IMR-90 (cell line): ENCODE data around the gene CAMTA1. TPM values are rescaled to one million over a fixed set of nuclear protein-coding genes. Genes with fewer than 3 reads are reported as not detected.

Experiments
- ATAC-seq: fragments of 200-7000 bp; cut with Tn5 transposase; 2 replicates; pipeline ENCODE4 v1.9.1; 2020; ENCODE audit warnings: low read depth, mild to moderate bottlenecking, moderate library complexity
- BruUV-seq: library from RNA; stranded (reverse); fragments of 400-500 nt; replicated peaks from 2 replicates; lab custom pipeline; 2021; lab: Mats Ljungman, UMichigan
- CTCF ChIA-PET: fragments of 300-600 bp; formaldehyde crosslinking; extraction: SDS; loops from one replicate; lab custom pipeline; 2021; ENCODE audit warnings: antibody characterized with exemption; lab: Yijun Ruan, JAX
- POLR2A ChIA-PET: fragments of 300-600 bp; sonication (Branson Sonifier 250); formaldehyde crosslinking; loops from one replicate; lab custom pipeline; 2022; ENCODE audit warnings: antibody characterized with exemption; ENCODE audit not compliant: unreplicated experiment; lab: Charles Lee
- DNase-seq: peaks from one replicate; pipeline ENCODE4 v3.0.0; 2013
- H2AFZ ChIP-seq: replicated peaks from 2 replicates; pipeline ENCODE3; 2013; ENCODE audit warnings: low read length, mild to moderate bottlenecking; ENCODE audit not compliant: poor library complexity
- H2AK5ac ChIP-seq: 2 replicates; pipeline ENCODE4 v1.6.1; 2013; ENCODE audit warnings: low read depth, low read length, inconsistent platforms
- H2AK9ac ChIP-seq: replicated peaks from 2 replicates; pipeline ENCODE3; 2013; ENCODE audit warnings: mild to moderate bottlenecking, low read depth, low read length, moderate library complexity; ENCODE audit not compliant: poor library complexity
- H2BK120ac ChIP-seq: 2 replicates; pipeline ENCODE4 v1.6.1; 2013; ENCODE audit warnings: low read depth, low read length, inconsistent platforms
- H2BK15ac ChIP-seq: 3 replicates; pipeline ENCODE4 v1.6.1; 2013; ENCODE audit warnings: low read depth, low read length, inconsistent platforms
- H2BK20ac ChIP-seq: 2 replicates; pipeline ENCODE4 v1.6.1; 2013; ENCODE audit warnings: low read depth, mild to moderate bottlenecking, inconsistent platforms, low read length, moderate library complexity
- H2BK5ac ChIP-seq: 2 replicates; pipeline ENCODE4 v1.6.1; 2013; ENCODE audit warnings: mild to moderate bottlenecking, low read depth, low read length, inconsistent platforms; ENCODE audit not compliant: poor library complexity, severe bottlenecking
- H3K14ac ChIP-seq: replicated peaks from 2 replicates; pipeline ENCODE4 v1.6.1; 2013; ENCODE audit warnings: low read depth, low read length, inconsistent platforms
- H3K18ac ChIP-seq: 2 replicates; pipeline ENCODE4 v1.6.1; 2013; ENCODE audit warnings: low read depth, low read length, control low read depth
- H3K23ac ChIP-seq: 2 replicates; pipeline ENCODE4 v1.6.1; 2013; ENCODE audit warnings: low read depth, low read length, inconsistent platforms
- H3K27ac ChIP-seq: 2 replicates; pipeline ENCODE4 v1.5.1; 2013; ENCODE audit warnings: mild to moderate bottlenecking, control low read depth, low read length; ENCODE audit not compliant: insufficient read depth
- H3K27me3 ChIP-seq: 2 replicates; pipeline ENCODE4 v1.6.1; 2013; ENCODE audit warnings: low read length; ENCODE audit not compliant: control insufficient read depth, insufficient read depth
- H3K36me3 ChIP-seq: 2 replicates; pipeline ENCODE4 v1.6.1; 2013; ENCODE audit warnings: low read length, mixed read lengths; ENCODE audit not compliant: control insufficient read depth, insufficient read depth
- H3K4ac ChIP-seq: 2 replicates; pipeline ENCODE4 v1.6.1; 2013; ENCODE audit warnings: low read depth, low read length, inconsistent platforms
- H3K4me1 ChIP-seq: 2 replicates; pipeline ENCODE4 v1.6.1; 2013; ENCODE audit warnings: low read length, mixed read lengths; ENCODE audit not compliant: control insufficient read depth, insufficient read depth
- H3K4me2 ChIP-seq: 2 replicates; pipeline ENCODE4 v1.6.1; 2013; ENCODE audit warnings: low read depth, mild to moderate bottlenecking, control low read depth, low read length, moderate library complexity
- H3K4me3 ChIP-seq: 2 replicates; pipeline ENCODE4 v1.5.1; 2013; ENCODE audit warnings: low read depth, mild to moderate bottlenecking, control low read depth, low read length, moderate library complexity; ENCODE audit not compliant: insufficient read depth
- H3K56ac ChIP-seq: 2 replicates; pipeline ENCODE4 v1.6.1; 2013; ENCODE audit warnings: low read length, inconsistent platforms; ENCODE audit not compliant: insufficient read depth; ENCODE audit errors: extremely low read depth
- H3K79me1 ChIP-seq, 2 experiments: 2 replicates each; pipeline ENCODE4 v1.6.1; 2013; ENCODE audit warnings: low read length in 2 of 2, inconsistent platforms in 1 of 2, low read depth in 1 of 2
- H3K9ac ChIP-seq: 2 replicates; pipeline ENCODE4 v1.6.1; 2013; ENCODE audit warnings: low read depth, low read length, control low read depth
- H3K9me1 ChIP-seq: 2 replicates; pipeline ENCODE4 v1.6.1; 2013; ENCODE audit warnings: low read length, inconsistent platforms; ENCODE audit not compliant: insufficient read depth
- H3K9me3 ChIP-seq: 2 replicates; pipeline ENCODE4 v1.6.1; 2013; ENCODE audit warnings: low read length; ENCODE audit not compliant: control insufficient read depth, insufficient read depth
- H4K20me1 ChIP-seq: 2 replicates; pipeline ENCODE4 v1.6.1; 2013; ENCODE audit warnings: low read length, inconsistent platforms; ENCODE audit not compliant: insufficient read depth
- H4K5ac ChIP-seq: 2 replicates; pipeline ENCODE4 v1.6.1; 2013; ENCODE audit warnings: mild to moderate bottlenecking, low read depth, low read length, control low read depth
- H4K8ac ChIP-seq, 2 experiments: 2 replicates each; pipeline ENCODE4 v1.6.1; 2013; ENCODE audit warnings: low read depth in 2 of 2, low read length in 2 of 2, control low read depth in 1 of 2, inconsistent platforms in 1 of 2
- H4K91ac ChIP-seq: 2 replicates; pipeline ENCODE4 v1.6.1; 2013; ENCODE audit warnings: low read depth, low read length, inconsistent platforms; ENCODE audit not compliant: insufficient read depth
- CEBPB ChIP-seq: IDR thresholded peaks from 2 replicates; pipeline ENCODE4 v1.6.1; 2012; ENCODE audit warnings: low read depth, low read length, improper control_type of control experiment
- CHD1 ChIP-seq: IDR thresholded peaks from 2 replicates; pipeline ENCODE4 v1.6.1; 2012; ENCODE audit warnings: low read depth, low read length, improper control_type of control experiment
- CTCF ChIP-seq: conservative IDR thresholded peaks from 2 replicates; pipeline ENCODE4 v1.5.1; 2012; ENCODE audit warnings: mild to moderate bottlenecking, low read depth, low read length, improper control_type of control experiment
- ELK1 ChIP-seq: fragments of 150-350 bp; IDR thresholded peaks from 2 replicates; pipeline ENCODE4 v1.6.1; 2016; ENCODE audit warnings: low read depth, mild to moderate bottlenecking, low read length, moderate library complexity, borderline replicate concordance
- FOS ChIP-seq: fragments of 150-350 bp; IDR thresholded peaks from 2 replicates; pipeline ENCODE4 v1.6.1; 2016; ENCODE audit warnings: low read depth, low read length
- MXI1 ChIP-seq: IDR thresholded peaks from 2 replicates; pipeline ENCODE4 v1.6.1; 2012; ENCODE audit warnings: low read depth, mild to moderate bottlenecking, low read length, moderate library complexity, borderline replicate concordance
- NFE2L2 ChIP-seq: fragments of 150-350 bp; IDR thresholded peaks from 2 replicates; pipeline ENCODE4 v1.6.1; 2016; ENCODE audit warnings: low read depth, mild to moderate bottlenecking, low read length
- RAD21 ChIP-seq: IDR thresholded peaks from 2 replicates; pipeline ENCODE4 v1.6.1; 2012; ENCODE audit warnings: low read length, improper control_type of control experiment
- WGBS, 2 experiments: methylation state at CpG; one replicate each; pipeline versions ENCODE4 v1.1.5 to v1.1.7; 2013; ENCODE audit warnings: missing lambda C conversion rate in 2 of 2; ENCODE audit not compliant: insufficient read length in 1 of 2; ENCODE audit errors: extremely low coverage in 2 of 2; 5-methylcytosine and 5-hydroxymethylcytosine counted together
- dilution Hi-C: fragments of 300-500 bp; cut with HindIII; formaldehyde crosslinking; loops from one replicate; pipeline ENCODE4 v1.14.3; 2018; ENCODE audit warnings: low sequenced_read_pairs; ENCODE audit not compliant: unreplicated experiment
- in situ Hi-C: fragments of 300-500 bp; cut with MboI; formaldehyde crosslinking; loops from 3 replicates; pipeline ENCODE4 v1.14.3; 2019; ENCODE audit warnings: low sequenced_read_pairs, inconsistent platforms, mixed read lengths
- intact Hi-C: fragments of 100-400 bp; cut with micrococcal nuclease; formaldehyde crosslinking; loops from 2 replicates; pipeline ENCODE4 v1.10.0; 2022
- polyA plus RNA-seq, 3 experiments: library from polyadenylated mRNA; depleted of rRNA; stranded (reverse); fragments of >200 nt; gene quantifications; 2 replicates each; pipeline ENCODE4 v1.2.3, GENCODE V29; 2012; ENCODE audit warnings: low replicate concordance in 1 of 3
- total RNA-seq: library from RNA; depleted of rRNA; stranded (reverse); fragments of >200 nt; gene quantifications from 2 replicates; pipeline ENCODE4 v1.2.3, GENCODE V29; 2012

The CAMTA1 gene
- total and polyA plus RNA-seq, 2 of the 4 experiments (the other 2 are of a cell fraction) = 35.5 to 74.3 TPM

GRCh38 chr1:7303554-7304317, 518.5 kb downstream of the CAMTA1 start:
- DNase-seq = no peak
- Histone ChIP-seq H4K5ac (no peak overlapping the region), H2AK9ac (no peak overlapping the region), H3K4me2 (no peak overlapping the region), H3K56ac (0 out of 2 replicates have a peak overlapping the region, but pooled peaks have one; percentile 6), H2AK5ac (peak overlapping the region; percentile 91), H3K18ac (peak overlapping the region; percentile 7; the same call in 1 of the 2 replicates), H3K9me1 (peaks cover 9% of the 10 kb centered on the region), H4K20me1 (0 out of 2 replicates have a peak, but pooled peaks cover 3% of the 10 kb centered on the region), H2BK20ac (peak overlapping the region; percentile 69; the same call in 1 of the 2 replicates), H2BK15ac (peak overlapping the region; percentile 82; the same call in 2 of the 3 replicates), H3K79me1 (no peaks in the 10 kb centered on the region), H3K9me3 (no peaks in the 10 kb centered on the region), H4K91ac (peak overlapping the region; percentile 38), H4K8ac (peak overlapping the region; percentile 59 to 62), H3K4me3 (no peak overlapping the region), H3K23ac (no peak overlapping the region), H2BK5ac (no peak overlapping the region), H2AFZ (peak overlapping the region; percentile 69), H3K4ac (peak overlapping the region; percentile 66; the same call in 1 of the 2 replicates), H3K36me3 (no peaks in the 10 kb centered on the region), H3K14ac (no peak overlapping the region), H2BK120ac (peak overlapping the region; percentile 76), H3K27ac (no peak overlapping the region; the same call in 1 of the 2 replicates), H3K4me1 (peaks cover 11% of the 10 kb centered on the region), H3K27me3 (no peaks in the 10 kb centered on the region), H3K9ac (no peak overlapping the region)
- in situ Hi-C loops = no loop called here
- no CpG with 5 or more reads among the region's 8 CpGs for WGBS, 2 experiments
- intact Hi-C loops = no loop called here
- BruUV-seq = no TSS peak
- ChIA-PET CTCF (interaction anchor here (0.6 to 1.3 kb wide), 3 partner anchors 9 to 69 kb away, joined by 3 read pairs; no protein-coding TSS in a partner anchor), POLR2A (interaction anchor here (0.6 kb wide), 1 partner anchor 82 kb away, joined by 4 read pairs; no protein-coding TSS in a partner anchor)
- TF ChIP-seq CHD1 = no peak
- no peak for TF ChIP-seq ELK1
- no peak for TF ChIP-seq NFE2L2
- TF ChIP-seq CEBPB = peak; percentile 87
- no peak for TF ChIP-seq CTCF
- no peak for TF ChIP-seq MXI1
- TF ChIP-seq FOS = no peak
- TF ChIP-seq RAD21 = no peak
- dilution Hi-C loops = no loop called here
- no peak for ATAC-seq
